ENCODE data around the gene LUC7L2. TPM values are rescaled to one million over a fixed set of nuclear protein-coding genes. Genes with fewer than 3 reads are reported as not detected.

The LUC7L2 gene
- total and polyA plus RNA-seq, 9 of the 15 experiments (the other 6 are each of a cell fraction or from before 2014, with no cell fraction given) = 56.1 to 207 (median 141) TPM

GRCh38 chr7:139451638-139452037 lies 91.9 kb downstream of the LUC7L2 start:
- DNase-seq (ENCODE audit: extremely low read depth in 1 of 4, low spot score in 3 of 4) (peak; percentile 59 to 72 (median 60)), FAIRE-seq (peak; percentile 67), ATAC-seq (peak; percentile 73)
- Histone ChIP-seq H3K4me1 (replicated peaks in 1 of 2; ENCODE audit: control insufficient read depth in 2 of 2, insufficient read depth in 2 of 2, low read length in 2 of 2) (peaks cover 0 to 10% of the 10 kb centered on the region in 2 experiments; a peak in 4 of 5 replicates), H3K36me3 (ENCODE audit: control insufficient read depth, insufficient read depth, low read length) (no peaks in the 10 kb centered on the region), H3K27ac (ENCODE audit: extremely low read depth, low read depth, low read length) (no peak overlapping the region), H3K9ac (ENCODE audit: insufficient read depth in 1 of 2, low read depth in 2 of 2, low read length in 2 of 2) (no peak overlapping the region), H2AFZ (ENCODE audit: low read depth, low read length) (peak overlapping the region; percentile 47; the same call in 1 of the 2 replicates), H3K79me2 (ENCODE audit: control insufficient read depth, insufficient read depth, low read length) (no peaks in the 10 kb centered on the region), H3K4me2 (ENCODE audit: insufficient read depth, low read length) (peak overlapping the region; percentile 14; the same call in 1 of the 2 replicates), H3K4me3 (no peak overlapping the region), H4K20me1 (replicated peaks; ENCODE audit: control insufficient read depth, insufficient read depth, low read length) (no peaks in the 10 kb centered on the region), H3K27me3 (ENCODE audit: control insufficient read depth in 2 of 2, insufficient read depth in 2 of 2, low read length in 2 of 2) (peaks cover 3 to 26% of the 10 kb centered on the region in 2 experiments; a peak in 4 of 5 replicates), H3K9me3 (replicated peaks; ENCODE audit: control insufficient read depth, insufficient read depth, low read depth, low read length) (no peaks in the 10 kb centered on the region), H3K9me1 (ENCODE audit: control insufficient read depth, insufficient read depth, low read length) (no peaks in the 10 kb centered on the region)
- BruUV-seq (replicated peaks) = no TSS peak
- in situ Hi-C loops (cut with MboI) = no loop called here
- POLR2A ChIA-PET = interaction anchor here (1.2 kb wide), 1 partner anchor 9 kb away, joined by 3 read pairs; no protein-coding TSS in a partner anchor
- WGBS (ENCODE audit: insufficient coverage, low coverage, missing lambda C conversion rate) = 18% methylated on average over 5 of the region's 6 CpGs
- CTCF ChIA-PET (ENCODE audit: low intra/inter-chr PET ratio) = no interaction called here
- intact Hi-C loops (cut with micrococcal nuclease) = no loop called here
- TF ChIP-seq MTA2 (IDR thresholded peaks at IDR 0.05; ENCODE audit: low read depth) = 0 out of 2 replicates have a peak, but pooled peaks have one; percentile 35
- TF ChIP-seq ZZZ3 (IDR thresholded peaks at IDR 0.05) = no peak
- peak in 1 of 3 experiments; percentile 55; a peak in 1 of 6 replicates for TF ChIP-seq ZBTB11 (CRISPR knock-in tag; IDR thresholded peaks at IDR 0.05)
- no peak for TF ChIP-seq THAP12 (CRISPR knock-in tag; IDR thresholded peaks at IDR 0.05)
- no peak for TF ChIP-seq FOXO4 (CRISPR knock-in tag; IDR thresholded peaks at IDR 0.05)
- 0 out of 3 replicates have a peak, but pooled peaks of 1 of the 2 experiments have one; percentile 38 for TF ChIP-seq CBX3 (IDR thresholded peaks at IDR 0.05; ENCODE audit: borderline replicate concordance in 1 of 2, low read length in 2 of 2)
- TF ChIP-seq DPF2 (IDR thresholded peaks at IDR 0.05) = peak; percentile 39; the same call in 1 of the 2 replicates
- no peak for TF ChIP-seq ZC3H4 (CRISPR knock-in tag; IDR thresholded peaks at IDR 0.05; ENCODE audit: borderline replicate concordance)
- no peak for TF ChIP-seq NCOA1 (IDR thresholded peaks at IDR 0.05; ENCODE audit: low read depth)
- TF ChIP-seq USF1 (CRISPR knock-in tag; IDR thresholded peaks at IDR 0.05) = peak; percentile 71
- no peak for TF ChIP-seq NONO (IDR thresholded peaks at IDR 0.05; ENCODE audit: low read depth in 2 of 2, low read length in 1 of 2)
- TF ChIP-seq GATAD2A (IDR thresholded peaks at IDR 0.05) = no peak
- TF ChIP-seq TFAP4 (CRISPR knock-in tag; IDR thresholded peaks at IDR 0.05; ENCODE audit: borderline replicate concordance) = peak; percentile 29; the same call in 1 of the 2 replicates
